OCI-LY3 (cell line): Measurements from ENCODE around the gene PARD3.

ENCODE experiments used
- CTCF ChIP-seq: fragments of 200-600, 300-600 bp; sonication (generic); IDR thresholded peaks from 2 replicates; pipeline ENCODE4 v1.5.1; 2014; ENCODE audit warnings: antibody characterized with exemption, low read length, low read depth
- EZH2phosphoT487 ChIP-seq: fragments of 200-600 bp; shearing (Covaris generic); IDR thresholded peaks from 2 replicates; pipeline ENCODE4 v1.6.1; 2018; ENCODE audit warnings: antibody characterized with exemption, mixed run types, low read depth

- TF ChIP-seq CTCF (no peak), EZH2phosphoT487 (no peak)
These were observed 335.4 kb downstream of the PARD3 start for GRCh38 chr10:34479520-34480179.
